Activated CD4-positive, CD25-positive, alpha-beta regulatory T cell (primary cell): Measurements from ENCODE around the gene DAO.

Source experiments
- DNase-seq, 4 experiments: peaks; one replicate each; lab custom pipeline; 2025; lab: John Stamatoyannopoulos, UW

DAO gene

GRCh38 chr12:108875682-108876361 is 4.1 kb upstream of the DAO start:
- no peak for DNase-seq

- DNase-seq = no peak
Observed at GRCh38 chr12:108876550-108876949, 3.3 kb upstream of the DAO start.

GRCh38 chr12:108881953-108882352 is 2.1 kb downstream of the DAO start:
- DNase-seq = no peak

GRCh38 chr12:108884116-108885012 is 4.5 kb downstream of the DAO start:
- DNase-seq = peak; percentile 24 to 55 (median 34)

- no peak for DNase-seq
Observed at GRCh38 chr12:108886873-108887629, 7.2 kb downstream of the DAO start.

- no peak for DNase-seq
Observed at GRCh38 chr12:108888031-108888430, 8.1 kb downstream of the DAO start.

GRCh38 chr12:108890208-108890607 is 10.3 kb downstream of the DAO start:
- DNase-seq = no peak

GRCh38 chr12:108895220-108895802 is 15.4 kb downstream of the DAO start:
- no peak for DNase-seq

GRCh38 chr12:108896336-108896735 is 16.4 kb downstream of the DAO start:
- DNase-seq = no peak

GRCh38 chr12:108896817-108897216 is 16.9 kb downstream of the DAO start:
- DNase-seq = no peak

- DNase-seq = no peak
Observed at GRCh38 chr12:108899145-108899544, 19.3 kb downstream of the DAO start.

- no peak for DNase-seq
Observed at GRCh38 chr12:108905725-108906124, 25.8 kb downstream of the DAO start.

GRCh38 chr12:108906971-108907370 is 27.1 kb downstream of the DAO start:
- DNase-seq = no peak

- no peak for DNase-seq
Observed at GRCh38 chr12:108907839-108908351, 28.0 kb downstream of the DAO start.

- DNase-seq = no peak
Observed at GRCh38 chr12:108910336-108910735, 30.4 kb downstream of the DAO start.

GRCh38 chr12:108911915-108912314 is 32.0 kb downstream of the DAO start:
- DNase-seq = no peak

- DNase-seq = no peak
Observed at GRCh38 chr12:108912361-108912760, 32.5 kb downstream of the DAO start.

GRCh38 chr12:108914121-108914531 is 34.2 kb downstream of the DAO start:
- no peak for DNase-seq

GRCh38 chr12:108915632-108916133 is 35.8 kb downstream of the DAO start:
- DNase-seq = no peak

GRCh38 chr12:108916336-108916735 is 36.4 kb downstream of the DAO start:
- no peak for DNase-seq

- DNase-seq = no peak
Observed at GRCh38 chr12:108918206-108918605, 38.3 kb downstream of the DAO start.
